Transverse colon (tissue), 4 donors: ENCODE data around the gene NKX1-1.

Source experiments
- POLR2A ChIP-seq: fragments of 450-650 bp; IDR thresholded peaks from one replicate; pipeline ENCODE4 v1.6.1; 2016; ENCODE audit warnings: antibody characterized with exemption, mild to moderate bottlenecking, moderate library complexity
- POLR2AphosphoS5 ChIP-seq, 3 donors: sonication (generic); formaldehyde crosslinking; IDR thresholded peaks; one replicate each; pipeline ENCODE4 v1.6.1; 2016; ENCODE audit warnings: antibody characterized with exemption in 3 of 3
- TF ChIP-seq, protein P1 (sequence below), 5 experiments: fragments of 200-600 bp in 3 of 5; fragments of 450-650 bp in 2 of 5; sonication (generic) in 3 of 5; IDR thresholded peaks; 1 replicate in 2 of 5; 2 replicates in 3 of 5; pipeline ENCODE4 v1.5.1; 2016 to 2017; ENCODE audit warnings: antibody characterized with exemption in 5 of 5, inconsistent platforms in 3 of 5, mild to moderate bottlenecking in 2 of 5, moderate library complexity in 1 of 5

GRCh38 chr4:1356181-1356998 is 49.9 kb downstream of the NKX1-1 start:
- TF ChIP-seq, protein P1, sequence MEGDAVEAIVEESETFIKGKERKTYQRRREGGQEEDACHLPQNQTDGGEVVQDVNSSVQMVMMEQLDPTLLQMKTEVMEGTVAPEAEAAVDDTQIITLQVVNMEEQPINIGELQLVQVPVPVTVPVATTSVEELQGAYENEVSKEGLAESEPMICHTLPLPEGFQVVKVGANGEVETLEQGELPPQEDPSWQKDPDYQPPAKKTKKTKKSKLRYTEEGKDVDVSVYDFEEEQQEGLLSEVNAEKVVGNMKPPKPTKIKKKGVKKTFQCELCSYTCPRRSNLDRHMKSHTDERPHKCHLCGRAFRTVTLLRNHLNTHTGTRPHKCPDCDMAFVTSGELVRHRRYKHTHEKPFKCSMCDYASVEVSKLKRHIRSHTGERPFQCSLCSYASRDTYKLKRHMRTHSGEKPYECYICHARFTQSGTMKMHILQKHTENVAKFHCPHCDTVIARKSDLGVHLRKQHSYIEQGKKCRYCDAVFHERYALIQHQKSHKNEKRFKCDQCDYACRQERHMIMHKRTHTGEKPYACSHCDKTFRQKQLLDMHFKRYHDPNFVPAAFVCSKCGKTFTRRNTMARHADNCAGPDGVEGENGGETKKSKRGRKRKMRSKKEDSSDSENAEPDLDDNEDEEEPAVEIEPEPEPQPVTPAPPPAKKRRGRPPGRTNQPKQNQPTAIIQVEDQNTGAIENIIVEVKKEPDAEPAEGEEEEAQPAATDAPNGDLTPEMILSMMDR (IDR thresholded peaks at IDR 0.05), result peak; percentile 64 to 82 (median 76)
- TF ChIP-seq POLR2A (no peak), POLR2AphosphoS5 (IDR thresholded peaks at IDR 0.05) (no peak)
